GM12878 (cell line): ENCODE data around the gene LEFTY1. TPM values are rescaled to one million over a fixed set of nuclear protein-coding genes. Genes with fewer than 3 reads are reported as not detected.
A peak's percentile ranks its signal among the peaks of the same experiment; 100 is the strongest.

Experiments used
- ATAC-seq: fragments of 200-7000 bp; cut with Tn5 transposase; 3 replicates; pipeline ENCODE4 v1.9.1; 2020; ENCODE audit warnings: mild to moderate bottlenecking, moderate library complexity
- BruUV-seq: library from RNA; stranded (reverse); fragments of 400-500 nt; replicated peaks from 2 replicates; lab custom pipeline; 2021; lab: Mats Ljungman, UMichigan
- CTCF ChIA-PET: fragments of 300-600 bp; sonication (Branson Sonifier 250); formaldehyde crosslinking; extraction: SDS; loops from one replicate; lab custom pipeline; 2021; ENCODE audit warnings: inconsistent platforms; lab: Yijun Ruan, JAX
- POLR2A ChIA-PET: fragments of 350-600 bp; formaldehyde crosslinking; extraction: SDS; loops from one replicate; lab custom pipeline; 2021; ENCODE audit warnings: inconsistent platforms; lab: Charles Lee
- RAD21 ChIA-PET: fragments of 300-600 bp; sonication (Branson Sonifier 250); formaldehyde crosslinking; loops from one replicate; lab custom pipeline; 2023; ENCODE audit warnings: antibody characterized with exemption; ENCODE audit not compliant: unreplicated experiment; lab: Charles Lee
- SMC1A ChIA-PET: fragments of 300-600 bp; sonication (Branson Sonifier 250); formaldehyde crosslinking; loops from one replicate; lab custom pipeline; 2023; ENCODE audit not compliant: unreplicated experiment, uncharacterized antibody; lab: Charles Lee
- DNase-seq: peaks from one replicate; pipeline ENCODE4 v3.0.0-alpha.2; 2011; ENCODE audit warnings: low read depth, low spot score
- FAIRE-seq: peaks from 3 replicates; lab custom pipeline; 2011; peaks lifted over from hg19 to GRCh38; lab: Jason Lieb, UNC
- H2AFZ ChIP-seq: 2 replicates; pipeline ENCODE4 v1.6.0; 2011; ENCODE audit warnings: low read depth, low read length, control low read depth; ENCODE audit not compliant: control insufficient read depth
- H3K27ac ChIP-seq: 2 replicates; pipeline ENCODE4 v1.5.1; 2011; ENCODE audit warnings: control low read depth; ENCODE audit not compliant: control insufficient read depth, insufficient read depth
- H3K27me3 ChIP-seq, 2 experiments: replicated peaks in 1 of 2; 2 replicates each; pipeline versions ENCODE4 v1.6.0 to v1.6.1; 2011; ENCODE audit warnings: low read length in 1 of 2; ENCODE audit not compliant: control insufficient read depth in 2 of 2, insufficient read depth in 2 of 2
- H3K36me3 ChIP-seq, 2 experiments: 2 replicates each; pipeline ENCODE4 v1.5.1; 2011; ENCODE audit warnings: low read length in 1 of 2; ENCODE audit not compliant: control insufficient read depth in 2 of 2, insufficient read depth in 2 of 2
- H3K4me1 ChIP-seq: 2 replicates; pipeline ENCODE4 v1.6.1; 2011; ENCODE audit warnings: mild to moderate bottlenecking, low read length, moderate library complexity, mixed read lengths; ENCODE audit not compliant: control insufficient read depth, insufficient read depth
- H3K4me2 ChIP-seq: 2 replicates; pipeline ENCODE4 v1.6.0; 2011; ENCODE audit warnings: control low read depth; ENCODE audit not compliant: control insufficient read depth, insufficient read depth
- H3K4me3 ChIP-seq: fragments of 200-600 bp; sonication (generic); 2 replicates; pipeline ENCODE4 v1.5.1; 2016
- H3K79me2 ChIP-seq: 2 replicates; pipeline ENCODE4 v1.6.0; 2011; ENCODE audit warnings: low read length; ENCODE audit not compliant: control insufficient read depth, insufficient read depth
- H3K9ac ChIP-seq: 2 replicates; pipeline ENCODE4 v1.8.0; 2011; ENCODE audit warnings: low read length, control low read depth, mixed read lengths; ENCODE audit not compliant: control insufficient read depth, insufficient read depth
- H3K9me3 ChIP-seq: replicated peaks from 3 replicates; pipeline ENCODE4 v1.5.1; 2011; ENCODE audit warnings: mild to moderate bottlenecking, low read length; ENCODE audit not compliant: control insufficient read depth, insufficient read depth
- H4K20me1 ChIP-seq: 2 replicates; pipeline ENCODE4 v1.6.0; 2011; ENCODE audit not compliant: control insufficient read depth, insufficient read depth
- HDAC6 ChIP-seq: fragments of 200-600 bp; sonication (generic); IDR thresholded peaks from one replicate; pipeline ENCODE4 v1.8.0; 2017; ENCODE audit warnings: antibody characterized with exemption; ENCODE audit not compliant: unreplicated experiment
- RCOR1 ChIP-seq: conservative IDR thresholded peaks from 2 replicates; pipeline ENCODE4 v1.6.1; 2012; ENCODE audit warnings: low read depth, low read length, improper control_type of control experiment
- SPI1 ChIP-seq: IDR thresholded peaks from 2 replicates; pipeline ENCODE4 v1.6.1; 2011; ENCODE audit warnings: low read depth, mild to moderate bottlenecking, low read length, moderate library complexity, borderline replicate concordance; ENCODE audit not compliant: insufficient read depth
- SUZ12 ChIP-seq: fragments of 200-600 bp; sonication (generic); IDR thresholded peaks from one replicate; pipeline ENCODE4 v1.6.1; 2018; ENCODE audit warnings: antibody characterized with exemption, mild to moderate bottlenecking; ENCODE audit not compliant: unreplicated experiment
- YBX1 ChIP-seq: fragments of 450-650 bp; IDR thresholded peaks from 2 replicates; pipeline ENCODE4 v1.6.1; 2016; ENCODE audit warnings: antibody characterized with exemption
- ZZZ3 ChIP-seq: IDR thresholded peaks from 2 replicates; pipeline ENCODE4 v1.6.1; 2011; ENCODE audit warnings: low read depth; ENCODE audit not compliant: control insufficient read depth, insufficient read length
- WGBS: methylation state at CpG from one replicate; pipeline ENCODE4 v1.1.6; 2016; ENCODE audit warnings: low lambda C conversion rate; ENCODE audit not compliant: insufficient replicate concordance, insufficient coverage; ENCODE audit errors: missing lambda C conversion rate; 5-methylcytosine and 5-hydroxymethylcytosine counted together
- in situ Hi-C: fragments of 300-500 bp; cut with MboI; formaldehyde crosslinking; loops from 9 replicates; pipeline ENCODE4 v1.14.3; 2018; ENCODE audit warnings: mixed read lengths
- intact Hi-C: fragments of 100-400 bp; cut with micrococcal nuclease; formaldehyde crosslinking; loops from one replicate; pipeline ENCODE4 v1.14.2; 2022; ENCODE audit not compliant: unreplicated experiment
- polyA plus RNA-seq, 11 experiments: library from polyadenylated mRNA; depleted of rRNA in 4 of 11; unstranded in 6 of 11; stranded (reverse) in 5 of 11; fragments of >200 nt; fragmentation: Nextera tagmentation in 4 of 11; fragmentation: Illumina TruSeq in 1 of 11; extraction: Ambion mirVana in 4 of 11; extraction: Trizol in 1 of 11; gene quantifications; 1 replicate in 1 of 11; 2 replicates in 10 of 11; pipeline versions ENCODE4 v1.2.1 to v1.2.3, GENCODE V29; 2011 to 2016; ENCODE audit warnings: inconsistent platforms in 2 of 11, missing spikeins in 2 of 11, low read depth in 1 of 11
- total RNA-seq, 4 experiments: library from RNA; depleted of rRNA in 3 of 4; stranded (reverse); fragments of >200 nt in 3 of 4; fragmentation: Illumina TruSeq in 1 of 4; extraction: Trizol in 1 of 4; gene quantifications; 2 replicates each; pipeline versions ENCODE4 v1.2.1 to v1.2.3, GENCODE V29; 2013 to 2021
- TF ChIP-seq, protein P1 (sequence below): fragments of 450-650 bp; formaldehyde crosslinking; IDR thresholded peaks from 2 replicates; pipeline ENCODE4 v1.4.0; 2022; ENCODE audit warnings: mild to moderate bottlenecking, moderate library complexity

The LEFTY1 gene
- total and polyA plus RNA-seq, 10 of the 15 experiments (the other 5 are each of a cell fraction or from before 2014, with no cell fraction given), result 0.06 TPM; not detected in 8

- H3K79me2 ChIP-seq, result peaks cover 17% of the 10 kb centered on the region
- intact Hi-C loops (loop anchor here (5.0 kb wide), 2 partner anchors 143 to 453 kb away; partner anchors contain the start of gene SRP9), in situ Hi-C loops (no loop called here)
- WGBS, result 53% methylated on average over 5 of the region's 5 CpGs
- no peaks in the 10 kb centered on the region for H3K27me3 ChIP-seq
- DNase-seq, result peak; percentile 17
- no peaks in the 10 kb centered on the region for H3K9me3 ChIP-seq
- ChIA-PET RAD21 (interaction anchor here (0.8 kb wide), 1 partner anchor 8 kb away, joined by 3 read pairs; no protein-coding TSS in a partner anchor), CTCF (interaction anchor here (0.7 to 1.2 kb wide), 2 partner anchors 9 to 40 kb away, joined by 4 to 10 read pairs; no protein-coding TSS in a partner anchor), SMC1A (no interaction called here), POLR2A (no interaction called here)
- peaks cover 3 to 10% of the 10 kb centered on the region in 2 experiments for H3K36me3 ChIP-seq
- no peak for TF ChIP-seq HDAC6
- TF ChIP-seq SPI1, result peak; percentile 73; the same call in 1 of the 2 replicates
- TF ChIP-seq RCOR1, result no peak
- no peak for TF ChIP-seq ZZZ3
- TF ChIP-seq, protein P1, sequence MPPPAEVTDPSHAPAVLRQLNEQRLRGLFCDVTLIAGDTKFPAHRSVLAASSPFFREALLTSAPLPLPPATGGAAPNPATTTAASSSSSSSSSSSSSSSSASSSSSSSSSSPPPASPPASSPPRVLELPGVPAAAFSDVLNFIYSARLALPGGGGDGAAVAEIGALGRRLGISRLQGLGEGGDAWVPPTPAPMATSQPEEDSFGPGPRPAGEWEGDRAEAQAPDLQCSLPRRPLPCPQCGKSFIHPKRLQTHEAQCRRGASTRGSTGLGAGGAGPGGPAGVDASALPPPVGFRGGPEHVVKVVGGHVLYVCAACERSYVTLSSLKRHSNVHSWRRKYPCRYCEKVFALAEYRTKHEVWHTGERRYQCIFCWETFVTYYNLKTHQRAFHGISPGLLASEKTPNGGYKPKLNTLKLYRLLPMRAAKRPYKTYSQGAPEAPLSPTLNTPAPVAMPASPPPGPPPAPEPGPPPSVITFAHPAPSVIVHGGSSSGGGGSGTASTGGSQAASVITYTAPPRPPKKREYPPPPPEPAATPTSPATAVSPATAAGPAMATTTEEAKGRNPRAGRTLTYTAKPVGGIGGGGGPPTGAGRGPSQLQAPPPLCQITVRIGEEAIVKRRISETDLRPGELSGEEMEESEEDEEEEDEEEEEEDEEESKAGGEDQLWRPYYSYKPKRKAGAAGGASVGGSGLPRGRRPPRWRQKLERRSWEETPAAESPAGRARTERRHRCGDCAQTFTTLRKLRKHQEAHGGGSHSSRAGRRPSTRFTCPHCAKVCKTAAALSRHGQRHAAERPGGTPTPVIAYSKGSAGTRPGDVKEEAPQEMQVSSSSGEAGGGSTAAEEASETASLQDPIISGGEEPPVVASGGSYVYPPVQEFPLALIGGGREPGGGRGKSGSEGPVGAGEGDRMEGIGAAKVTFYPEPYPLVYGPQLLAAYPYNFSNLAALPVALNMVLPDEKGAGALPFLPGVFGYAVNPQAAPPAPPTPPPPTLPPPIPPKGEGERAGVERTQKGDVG (CRISPR knock-in tag), result no peak
- TF ChIP-seq SUZ12, result no peak
- no peak for TF ChIP-seq YBX1
- peaks cover 7% of the 10 kb centered on the region for H3K4me1 ChIP-seq
- H2AFZ ChIP-seq, result no peak overlapping the region
- H4K20me1 ChIP-seq, result no peaks in the 10 kb centered on the region
- no TSS peak for BruUV-seq
- H3K9ac ChIP-seq, result no peak overlapping the region
- no peak overlapping the region; the same call in 1 of the 2 replicates for H3K4me2 ChIP-seq
- H3K4me3 ChIP-seq, result no peak overlapping the region
- FAIRE-seq, result no peak
- H3K27ac ChIP-seq, result no peak overlapping the region
- ATAC-seq, result no peak; the same call in 1 of the 3 replicates
Measured at GRCh38 chr1:225919906-225920305, 31.0 kb upstream of the LEFTY1 start.
